Activated CD4-positive, alpha-beta T cell treated with anti-CD3 and anti-CD28 coated beads, Interleukin-2, amount 50 U/mL, for 24 hours (primary cell): ENCODE measurements around the gene THOC1.

ENCODE experiments used
- DNase-seq, 2 donors: peaks; one replicate each; pipeline ENCODE4 v3.0.0-alpha.2; 2020; ENCODE audit warnings: low read depth in 1 of 2, low spot score in 1 of 2

Gene THOC1

DNA sequence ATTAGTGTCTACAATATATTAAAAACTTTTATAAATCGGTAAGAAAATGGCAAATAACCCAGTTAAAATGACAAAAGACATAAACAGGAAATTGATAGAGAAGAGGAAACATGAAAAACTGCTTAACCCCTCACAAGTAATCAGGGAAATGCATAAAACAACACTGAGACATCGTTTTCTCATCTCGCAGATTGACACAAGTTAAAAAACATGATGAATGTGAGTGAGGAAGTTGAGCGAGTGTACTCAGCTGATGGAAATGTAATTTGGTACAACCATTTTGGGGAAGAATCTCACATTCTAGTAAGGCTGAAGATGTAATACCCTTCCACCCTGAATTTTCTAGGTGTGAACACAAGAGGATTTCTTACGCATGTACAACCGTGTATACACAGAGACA, 18.0 kb upstream of the THOC1 start:
- no peak for DNase-seq

DNA sequence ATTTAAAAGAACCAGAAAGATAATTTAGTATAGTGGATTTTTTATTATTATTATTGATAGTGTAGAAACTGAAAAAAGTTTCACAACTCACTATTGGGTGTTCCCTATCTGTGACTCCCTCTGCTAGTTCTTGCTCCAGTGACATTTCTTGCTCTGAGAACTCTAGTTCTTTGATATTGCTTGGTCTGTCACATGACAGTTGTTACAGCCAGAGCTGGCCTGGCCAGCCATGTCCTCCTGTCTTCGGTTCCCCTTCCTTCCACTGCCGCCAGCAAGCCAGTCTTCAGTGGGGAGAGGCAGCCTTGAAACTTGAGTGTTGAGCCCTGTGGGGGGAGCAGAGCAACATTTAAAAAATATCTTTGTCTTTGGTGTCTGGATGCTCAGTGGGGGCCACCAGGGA, 7.6 kb upstream of the THOC1 start:
- DNase-seq, result no peak

DNA sequence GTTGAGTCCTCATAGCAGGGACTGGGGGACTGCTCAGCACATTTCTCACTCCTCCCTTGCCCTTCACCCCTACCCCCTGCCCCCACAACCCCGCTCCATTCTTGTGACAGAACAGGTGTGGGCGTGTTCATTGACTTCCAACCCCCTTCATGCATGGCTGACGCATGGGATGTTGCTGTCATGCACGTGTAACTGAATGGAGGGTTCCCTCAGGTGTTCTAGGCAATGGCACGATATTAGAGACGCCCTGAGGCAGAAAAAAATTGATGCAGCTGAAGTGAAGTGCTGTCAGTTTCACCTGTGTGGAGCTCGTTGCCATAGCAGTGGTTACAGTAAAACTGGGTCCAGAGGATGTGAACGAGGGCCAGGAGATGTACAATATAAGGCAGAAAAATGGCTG, 6.5 kb upstream of the THOC1 start:
- DNase-seq, result no peak

DNA sequence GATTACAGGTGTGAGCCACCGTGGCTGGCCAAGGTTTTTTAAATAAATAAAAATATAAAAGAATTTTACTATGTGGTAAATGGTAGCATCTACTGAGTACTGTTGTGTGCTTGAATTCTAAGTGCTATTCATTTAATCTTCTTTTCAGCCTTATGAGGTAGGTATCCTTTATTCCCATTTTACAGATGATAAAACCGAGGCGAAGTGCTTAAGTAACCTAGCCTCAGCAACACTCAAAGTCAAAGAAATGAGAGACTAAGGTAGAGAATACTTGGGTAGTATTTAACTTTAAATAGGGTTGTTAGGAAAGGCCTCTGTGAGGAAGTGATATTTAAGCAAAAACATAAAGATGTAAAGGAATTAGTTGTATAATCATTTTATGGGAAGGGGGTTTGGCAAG, 5.7 kb upstream of the THOC1 start:
- DNase-seq, result no peak

DNA sequence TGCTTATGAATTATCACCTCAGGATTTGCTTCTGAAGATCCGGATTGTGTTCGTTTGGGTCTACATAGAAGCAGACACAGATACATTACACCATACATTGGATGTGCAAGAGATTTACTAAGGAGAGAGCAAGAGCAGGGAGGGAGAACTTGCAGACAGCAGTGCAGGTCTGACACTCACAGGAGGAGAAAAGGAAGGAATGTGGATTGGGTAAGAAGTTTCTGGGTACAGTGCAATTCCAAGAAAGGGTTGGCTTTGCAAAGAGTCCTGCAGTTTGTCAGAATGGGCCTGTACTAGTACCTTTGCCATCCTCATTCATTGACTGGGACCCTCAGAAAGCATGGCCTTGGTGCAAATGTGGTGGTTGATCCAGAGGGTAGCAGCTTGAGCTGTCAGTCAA, 4.8 kb upstream of the THOC1 start:
- no peak for DNase-seq

DNA sequence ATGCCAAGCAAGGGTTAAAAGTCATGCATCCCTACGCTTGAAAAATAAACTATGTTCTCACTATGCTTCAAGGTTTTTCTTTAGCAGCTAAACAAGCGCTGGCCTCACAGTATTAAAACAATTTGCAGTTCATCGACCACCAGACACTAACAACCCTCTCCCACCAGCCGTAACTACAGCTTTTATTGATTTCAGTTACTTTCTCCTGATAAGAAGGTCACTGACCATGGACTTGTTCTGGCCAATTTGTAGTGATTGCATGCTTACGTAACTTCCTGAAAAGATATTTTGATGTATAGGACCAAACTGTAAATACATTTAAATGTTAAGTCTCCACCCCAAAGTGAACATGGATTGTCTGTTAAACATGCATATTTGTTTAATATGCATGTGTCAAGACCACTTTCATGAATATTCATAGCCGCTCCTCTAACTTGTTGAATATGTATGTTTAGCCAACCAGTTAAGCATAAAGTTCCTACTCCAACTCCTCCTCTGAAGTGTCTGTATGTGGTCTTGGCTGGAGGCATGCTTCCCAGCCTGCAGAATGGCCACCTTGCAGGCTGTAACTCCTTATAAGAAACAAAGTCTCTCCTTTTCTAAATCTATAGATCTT, 1.7 kb upstream of the THOC1 start:
- DNase-seq, result no peak

DNA sequence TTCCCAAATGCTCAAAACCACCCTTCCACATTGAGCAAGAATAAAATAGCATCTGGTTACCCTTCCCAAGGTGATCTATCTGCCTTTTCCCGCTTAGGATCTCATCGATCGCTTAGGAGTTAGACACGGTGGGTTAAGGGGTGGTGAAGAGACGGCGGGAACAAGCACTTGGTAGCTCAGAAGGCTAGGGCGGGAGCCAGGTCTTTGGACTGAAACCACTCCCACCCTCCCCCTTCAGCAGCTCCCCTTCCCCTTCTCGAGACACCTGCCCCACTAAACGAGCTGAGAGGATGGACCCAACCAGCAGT, 513 bp downstream of the THOC1 start:
- DNase-seq, result no peak

DNA sequence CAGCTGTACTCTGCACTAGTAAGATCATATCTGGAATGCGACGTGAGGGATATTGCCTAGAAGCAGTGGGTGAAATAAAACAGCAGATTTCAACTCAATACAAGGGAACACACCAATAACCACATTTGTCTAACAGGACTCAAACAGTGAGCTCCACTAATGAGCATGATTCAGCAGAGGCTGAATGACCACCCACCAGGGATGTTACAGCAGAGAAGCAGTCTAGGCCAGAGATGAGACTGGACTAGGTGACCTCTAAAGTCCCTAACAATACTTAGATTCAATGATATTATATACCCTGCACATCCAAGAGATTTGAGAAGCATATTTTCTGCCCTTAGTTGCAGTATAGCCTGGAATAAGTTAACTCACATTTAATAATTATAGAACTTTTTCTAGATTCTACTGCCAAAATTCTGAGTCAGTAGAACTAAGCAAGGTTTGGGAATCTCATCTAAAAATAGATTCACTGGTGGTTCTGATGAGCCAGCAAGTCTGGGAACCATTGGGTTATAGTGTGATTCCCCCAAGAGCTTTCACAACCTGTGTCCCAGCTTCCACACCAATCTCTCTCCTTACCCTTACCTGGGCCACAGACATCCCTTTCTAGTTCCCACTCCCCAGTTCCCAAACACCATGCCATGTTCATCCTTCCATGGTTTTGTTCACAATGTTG, 6.3 kb downstream of the THOC1 start:
- no peak for DNase-seq

DNA sequence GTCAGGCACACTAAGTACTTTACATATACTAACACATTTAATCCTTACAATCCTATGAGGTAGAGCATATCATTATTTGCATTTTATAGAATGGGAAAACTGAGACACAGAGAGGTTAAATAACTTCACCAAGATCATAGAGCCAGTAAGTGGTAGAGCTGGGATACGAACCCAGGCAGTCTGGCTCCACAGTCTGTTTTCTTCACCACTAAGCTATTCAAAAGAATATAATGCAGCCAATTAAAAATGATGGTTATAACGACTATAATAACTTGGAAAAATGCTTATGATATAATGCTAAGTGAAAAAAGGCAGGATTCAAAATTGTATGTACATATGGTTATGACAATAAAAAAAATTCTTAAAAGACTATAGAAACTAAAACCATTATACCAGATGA, 7.3 kb downstream of the THOC1 start:
- no peak for DNase-seq

DNA sequence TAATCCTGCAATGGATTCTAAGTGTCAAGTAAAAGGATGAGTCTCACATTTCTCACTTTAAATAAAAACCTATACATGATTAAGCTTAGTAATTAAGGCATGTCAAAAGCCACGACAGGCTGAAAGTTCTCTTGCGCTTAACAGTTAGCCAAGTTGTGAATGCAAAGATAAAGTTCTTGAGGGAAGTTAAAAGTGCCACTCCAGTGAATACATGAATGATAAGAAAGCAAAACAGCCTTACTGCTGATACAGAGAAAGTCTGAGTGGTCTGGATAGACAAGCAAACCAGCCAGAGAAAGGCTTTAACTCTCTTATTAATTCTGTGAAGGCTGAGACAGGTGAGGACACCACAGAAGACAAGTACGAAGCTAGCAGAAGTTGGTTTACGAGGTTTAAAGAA, 12.7 kb downstream of the THOC1 start:
- DNase-seq, result no peak

DNA sequence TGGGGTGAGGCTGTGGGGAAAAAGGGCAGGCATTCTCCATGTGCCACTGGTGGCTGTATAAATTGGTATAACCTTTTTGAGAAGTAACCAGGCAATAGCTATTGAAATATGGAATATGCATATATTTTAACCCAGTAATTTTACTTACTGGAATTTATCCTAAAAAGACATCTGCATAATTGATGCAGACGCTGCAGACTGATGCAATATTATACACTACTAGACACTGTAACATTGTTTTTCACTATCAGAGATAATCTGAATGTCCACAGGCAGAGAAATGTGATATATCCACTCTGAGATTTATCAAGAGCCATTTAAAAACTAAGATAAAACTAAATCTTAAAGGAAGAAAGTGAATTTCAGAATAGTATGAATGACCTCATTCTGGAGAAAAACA, 14.7 kb downstream of the THOC1 start:
- DNase-seq, result no peak

DNA sequence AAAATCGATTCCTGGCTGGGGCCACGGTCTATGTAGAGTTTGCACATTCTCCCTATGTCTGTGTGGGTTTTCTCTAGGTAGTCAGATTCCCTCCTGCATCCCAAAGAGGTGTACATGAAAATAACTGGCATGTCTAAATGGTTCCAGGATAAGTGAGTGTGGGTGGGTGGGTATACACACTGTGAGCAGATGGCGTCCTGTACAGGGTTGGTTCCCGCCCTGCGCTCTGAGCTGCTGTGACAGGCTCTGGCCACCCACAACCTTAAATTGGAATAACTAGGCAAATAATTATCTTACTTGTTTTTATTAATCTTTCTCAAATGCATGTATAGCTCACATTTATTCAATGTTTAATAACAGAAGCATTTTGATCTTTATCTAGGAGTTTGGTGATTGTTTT, 16.3 kb downstream of the THOC1 start:
- DNase-seq, result no peak

DNA sequence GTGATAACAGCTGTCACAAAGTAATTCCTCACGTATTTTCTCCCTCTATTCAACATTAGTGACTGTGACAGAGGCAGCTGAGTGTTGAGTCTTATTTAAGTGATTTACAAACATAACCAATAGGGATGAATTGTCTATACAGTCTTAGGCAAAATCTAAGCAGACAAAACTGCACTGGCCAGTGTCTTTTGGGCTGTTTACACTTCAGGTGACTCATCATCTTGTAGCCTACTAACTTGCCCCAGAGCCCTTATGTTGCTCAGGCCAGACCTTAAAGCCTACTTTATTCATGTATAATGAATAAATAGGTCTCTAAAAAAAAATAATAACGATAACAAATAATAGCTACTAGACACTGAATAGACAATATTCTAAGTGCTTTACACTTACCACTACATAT, 17.2 kb downstream of the THOC1 start:
- no peak for DNase-seq

DNA sequence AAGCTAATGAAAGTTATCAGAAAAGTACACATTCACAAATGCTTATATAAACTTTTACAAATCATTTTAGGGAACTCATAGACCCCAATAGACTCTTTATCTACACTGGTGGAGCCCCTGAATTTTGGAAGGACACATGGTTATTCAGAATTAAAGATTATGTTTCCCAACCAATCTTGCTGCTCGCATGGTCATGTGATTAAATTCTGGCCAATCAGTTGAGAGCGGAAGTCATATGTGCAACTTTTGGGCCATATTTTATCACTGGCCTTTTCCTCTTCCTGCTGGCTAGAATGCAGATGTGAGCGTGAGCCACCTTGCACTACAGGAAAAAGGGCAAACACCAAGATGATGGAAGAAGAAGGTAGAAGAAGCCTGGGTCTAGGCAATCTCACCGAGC, 19.8 kb downstream of the THOC1 start:
- DNase-seq, result no peak

DNA sequence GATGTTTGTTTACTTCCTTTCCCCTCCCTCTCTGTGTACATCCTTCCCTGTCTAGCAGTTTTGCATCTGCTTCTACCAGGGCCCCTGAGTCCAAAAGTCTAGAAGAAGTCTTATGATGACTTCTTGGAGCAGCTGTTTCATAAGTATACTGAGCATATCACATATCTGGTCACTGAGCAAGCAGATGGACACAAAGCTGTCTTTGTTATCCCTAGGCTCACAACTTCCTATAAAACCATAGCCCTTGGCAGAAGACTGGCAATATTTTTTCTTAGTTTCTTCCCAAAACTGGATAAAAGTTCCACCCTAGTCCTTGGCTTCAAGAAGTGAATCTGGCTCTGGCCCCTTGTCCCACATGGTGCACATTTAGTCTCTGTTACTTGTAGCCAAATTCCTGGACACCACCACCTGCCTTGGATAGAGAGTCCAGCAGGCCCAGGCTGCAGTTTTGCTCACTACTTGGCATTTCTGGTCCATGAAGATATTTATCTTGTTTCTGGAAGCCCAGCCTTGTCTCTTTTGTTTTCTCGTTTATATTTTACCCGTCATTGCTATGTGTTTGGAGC, 22.5 kb downstream of the THOC1 start:
- no peak for DNase-seq

DNA sequence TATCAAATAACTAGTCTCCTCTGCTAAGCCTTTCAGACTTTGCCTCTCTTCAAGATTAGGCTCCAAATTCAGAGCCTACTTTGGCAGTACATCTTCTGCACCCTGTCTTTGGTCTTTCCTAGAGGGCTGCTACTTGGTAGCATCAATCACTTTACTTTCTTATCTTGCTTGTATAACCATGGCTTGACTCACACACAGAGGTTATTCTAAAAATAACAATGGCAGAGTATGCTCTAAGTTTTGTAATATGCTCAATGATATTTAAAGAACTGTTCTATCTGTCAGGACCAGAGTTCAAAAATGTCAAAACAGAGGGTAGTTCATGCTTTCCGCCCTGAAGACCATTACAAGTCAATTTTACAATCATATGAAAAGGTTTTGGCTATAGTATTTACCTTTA, 27.7 kb downstream of the THOC1 start:
- DNase-seq, result no peak

DNA sequence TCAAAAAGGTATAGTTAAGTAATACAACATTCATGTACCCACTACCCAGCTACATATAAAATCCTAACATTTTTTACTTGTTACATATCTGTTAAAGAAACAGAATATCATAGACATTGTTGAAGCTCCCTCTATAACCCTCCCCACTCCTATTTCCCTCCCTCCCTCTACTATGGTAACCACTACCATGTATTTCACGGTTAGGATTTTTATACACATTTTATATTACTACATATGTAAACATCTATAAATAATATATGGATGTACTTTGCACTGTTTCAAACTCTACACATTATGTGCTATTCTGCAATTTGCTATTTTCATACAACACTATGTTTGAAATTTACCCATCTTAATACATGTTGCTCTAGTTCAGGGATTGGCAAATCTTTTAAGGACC, 36.3 kb downstream of the THOC1 start:
- no peak for DNase-seq

DNA sequence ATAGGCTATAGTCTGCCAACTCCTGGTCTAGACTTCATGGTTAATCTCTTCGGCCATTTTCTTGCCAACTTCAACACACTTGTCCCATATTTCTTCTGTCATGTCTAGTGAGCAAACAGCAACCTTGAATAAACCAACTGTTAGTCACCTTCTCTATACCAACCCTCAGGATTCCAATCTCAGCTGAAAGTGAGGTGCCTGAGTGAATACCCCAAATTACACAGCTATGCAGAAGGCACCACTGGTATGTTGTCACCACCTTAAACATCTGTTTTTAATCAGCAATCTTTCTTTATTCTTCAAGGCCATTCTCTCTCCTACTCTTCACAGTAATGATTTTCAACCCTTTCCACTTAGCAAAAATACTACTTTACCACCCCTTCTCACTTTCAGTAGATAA, 39.3 kb downstream of the THOC1 start:
- DNase-seq, result no peak

DNA sequence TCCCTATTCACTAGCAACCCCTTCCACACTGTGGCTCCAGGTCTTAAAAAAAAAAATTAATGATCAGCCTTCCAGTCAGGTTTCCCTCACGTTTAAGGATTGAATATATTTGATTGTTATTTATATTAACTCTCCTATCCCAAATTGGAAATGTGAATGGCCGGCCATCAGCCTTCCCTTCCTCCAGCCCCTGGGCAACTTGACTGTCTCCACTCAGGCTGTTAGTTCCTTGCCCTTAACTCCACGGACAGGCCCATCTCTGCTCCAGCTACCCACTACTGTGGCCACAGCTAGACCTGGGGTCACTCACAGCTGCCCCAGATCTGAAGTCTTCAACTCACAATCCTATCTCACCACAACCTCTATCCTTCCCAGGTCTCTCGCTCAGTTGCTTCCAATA, 39.9 kb downstream of the THOC1 start:
- no peak for DNase-seq

DNA sequence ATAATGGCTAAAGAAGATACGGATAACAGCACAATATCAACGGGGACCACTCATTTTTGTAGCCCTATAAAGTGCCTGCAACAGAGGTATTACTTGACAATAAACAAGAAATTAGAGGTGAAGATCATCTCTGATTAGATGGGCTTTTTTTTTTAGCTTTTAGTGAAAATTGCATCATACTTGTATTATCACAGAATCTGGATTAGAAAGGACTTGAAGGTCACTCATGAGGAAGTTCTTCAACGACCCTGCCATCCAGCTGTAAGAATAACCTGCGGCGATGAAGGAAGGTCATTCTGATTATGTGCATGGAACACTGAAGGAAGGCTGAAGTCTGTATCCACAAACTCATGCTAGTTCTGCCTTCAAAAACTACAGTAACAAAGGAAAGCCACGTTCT, 40.5 kb downstream of the THOC1 start:
- DNase-seq, result no peak

DNA sequence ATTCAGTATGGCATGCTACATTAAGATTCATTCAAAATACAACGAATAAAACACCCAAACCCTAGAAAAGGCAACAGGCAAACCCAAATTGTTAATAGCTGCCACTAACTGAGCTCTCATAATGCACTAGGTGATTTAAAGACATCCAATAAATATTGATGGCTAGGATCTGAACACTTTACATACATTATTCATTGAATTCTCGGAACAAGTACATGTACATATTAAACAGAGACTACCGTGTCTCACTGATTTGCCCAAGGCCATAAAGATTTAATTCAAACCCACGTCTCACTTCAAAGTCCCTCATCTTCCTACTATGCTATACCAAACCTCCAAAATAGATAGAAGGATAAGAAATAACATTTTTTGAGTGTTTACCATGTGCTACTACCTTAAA, 42.1 kb downstream of the THOC1 start:
- DNase-seq, result no peak

DNA sequence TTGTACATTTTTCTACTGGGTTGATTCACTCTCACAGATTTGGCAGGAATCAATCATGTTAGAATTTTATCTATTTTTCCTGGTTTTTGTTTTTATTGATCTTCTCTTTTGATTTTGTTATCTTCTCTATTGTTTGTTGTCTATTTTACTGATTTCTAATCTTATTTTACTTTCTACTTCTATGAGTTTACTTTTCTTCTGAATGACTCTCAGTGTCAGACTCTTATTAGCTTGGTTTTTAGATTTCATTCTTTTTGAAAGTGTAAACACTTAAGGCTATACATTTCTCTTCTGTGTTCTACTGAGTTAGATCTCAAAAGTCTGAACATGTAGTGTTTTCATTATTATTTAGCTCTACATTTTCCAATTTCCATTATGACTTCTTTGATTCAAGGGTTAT, 47.1 kb downstream of the THOC1 start:
- DNase-seq, result no peak
